Right atrium auricular region (tissue), 2 donors: ENCODE measurements around the gene CERS6. TPM values are rescaled to one million over a fixed set of nuclear protein-coding genes. Genes with fewer than 3 reads are reported as not detected.

Source experiments
- DNase-seq: peaks from one replicate; pipeline ENCODE4 v3.0.0-alpha.2; 2019; ENCODE audit warnings: low spot score
- H3K27ac ChIP-seq, 2 donors: fragments of 200-600 bp; sonication (generic); 1 replicate in 1 of 2; 2 replicates in 1 of 2; pipeline ENCODE4 v1.5.1; 2016 to 2019
- H3K27me3 ChIP-seq, 2 donors: fragments of 200-600 bp; sonication (generic); one replicate each; pipeline versions ENCODE4 v1.5.1 to v1.6.0; 2017 to 2019
- H3K36me3 ChIP-seq: fragments of 200-600 bp; sonication (generic); one replicate; pipeline ENCODE4 v1.5.1; 2016
- H3K4me1 ChIP-seq, 2 donors: fragments of 200-600 bp; sonication (generic); one replicate each; pipeline versions ENCODE4 v1.5.1 to v1.6.0; 2017 to 2019
- H3K4me3 ChIP-seq, 2 donors: fragments of 200-600 bp; sonication (generic); 1 replicate in 1 of 2; 2 replicates in 1 of 2; pipeline ENCODE4 v1.5.1; 2017 to 2019; ENCODE audit warnings: mild to moderate bottlenecking in 1 of 2, moderate library complexity in 1 of 2
- H3K9me3 ChIP-seq, 2 donors: fragments of 200-600 bp; sonication (generic); one replicate each; pipeline ENCODE4 v1.5.1; 2019
- total RNA-seq, 2 donors: library from RNA; depleted of rRNA; stranded (reverse); fragments of >200 nt; gene quantifications; one replicate each; pipeline ENCODE4 v1.1.0, GENCODE V29; 2016
- TF ChIP-seq, protein P1 (sequence below), 2 donors: fragments of 200-600 bp; sonication (generic); IDR thresholded peaks; one replicate each; pipeline ENCODE4 v1.5.1; 2019; ENCODE audit warnings: antibody characterized with exemption in 2 of 2

The CERS6 gene
- total RNA-seq, 2 donors from 2014 or later: 59.4 to 74.5 TPM

DNA sequence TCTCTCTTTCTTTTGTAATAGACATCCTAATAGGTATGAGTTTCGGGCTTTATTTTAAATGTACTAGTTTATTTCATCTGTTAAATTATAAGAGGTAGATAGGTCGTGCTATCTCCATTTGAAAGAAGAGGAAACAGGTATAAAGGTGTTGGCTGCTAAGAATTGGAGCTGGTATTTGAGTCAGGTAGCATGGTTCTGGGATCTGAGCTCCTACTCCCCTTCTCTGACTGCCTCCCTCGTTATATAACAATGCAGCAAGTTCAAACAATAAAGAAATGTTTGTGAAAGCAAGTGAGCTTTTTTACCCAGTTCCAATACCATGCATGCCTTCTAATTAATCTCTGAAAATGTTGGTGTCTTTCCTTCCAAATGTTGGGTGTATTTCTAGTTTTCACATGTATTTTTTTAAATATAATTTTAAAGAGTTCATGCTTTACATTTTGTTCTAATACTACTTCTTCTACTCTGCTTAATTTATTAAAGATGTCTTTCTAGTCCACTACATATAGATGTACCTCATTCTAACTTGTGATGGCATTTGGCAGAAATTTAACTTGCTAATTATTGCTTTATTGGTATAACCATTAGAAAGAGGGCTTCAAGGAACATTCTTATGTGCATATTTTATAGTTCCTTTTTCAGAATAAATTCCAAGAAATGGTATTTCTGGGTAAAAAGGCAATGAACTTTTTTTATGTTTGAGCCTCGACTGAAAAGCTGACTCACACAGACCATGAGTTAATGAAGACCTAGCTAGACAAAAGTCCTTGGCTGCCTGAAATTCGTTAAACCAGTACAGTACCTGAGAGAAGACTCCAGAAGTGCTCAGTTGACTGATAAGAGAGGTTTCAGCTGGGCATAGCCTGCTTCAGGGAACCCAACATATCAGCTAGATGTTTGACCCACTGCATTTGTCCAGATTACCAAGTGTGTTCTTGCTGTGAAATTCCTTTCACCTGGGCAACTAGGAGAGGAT is 133.5 kb downstream of the CERS6 start:
- Histone ChIP-seq H3K27me3 (no peaks in the 10 kb centered on the region), H3K4me3 (no peak overlapping the region), H3K36me3 (no peaks in the 10 kb centered on the region), H3K4me1 (peaks cover 0 to 17% of the 10 kb centered on the region in 2 donors), H3K9me3 (no peaks in the 10 kb centered on the region), H3K27ac (no peak overlapping the region)
- DNase-seq: no peak
- TF ChIP-seq, protein P1, sequence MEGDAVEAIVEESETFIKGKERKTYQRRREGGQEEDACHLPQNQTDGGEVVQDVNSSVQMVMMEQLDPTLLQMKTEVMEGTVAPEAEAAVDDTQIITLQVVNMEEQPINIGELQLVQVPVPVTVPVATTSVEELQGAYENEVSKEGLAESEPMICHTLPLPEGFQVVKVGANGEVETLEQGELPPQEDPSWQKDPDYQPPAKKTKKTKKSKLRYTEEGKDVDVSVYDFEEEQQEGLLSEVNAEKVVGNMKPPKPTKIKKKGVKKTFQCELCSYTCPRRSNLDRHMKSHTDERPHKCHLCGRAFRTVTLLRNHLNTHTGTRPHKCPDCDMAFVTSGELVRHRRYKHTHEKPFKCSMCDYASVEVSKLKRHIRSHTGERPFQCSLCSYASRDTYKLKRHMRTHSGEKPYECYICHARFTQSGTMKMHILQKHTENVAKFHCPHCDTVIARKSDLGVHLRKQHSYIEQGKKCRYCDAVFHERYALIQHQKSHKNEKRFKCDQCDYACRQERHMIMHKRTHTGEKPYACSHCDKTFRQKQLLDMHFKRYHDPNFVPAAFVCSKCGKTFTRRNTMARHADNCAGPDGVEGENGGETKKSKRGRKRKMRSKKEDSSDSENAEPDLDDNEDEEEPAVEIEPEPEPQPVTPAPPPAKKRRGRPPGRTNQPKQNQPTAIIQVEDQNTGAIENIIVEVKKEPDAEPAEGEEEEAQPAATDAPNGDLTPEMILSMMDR (IDR thresholded peaks at IDR 0.05): no peak

DNA sequence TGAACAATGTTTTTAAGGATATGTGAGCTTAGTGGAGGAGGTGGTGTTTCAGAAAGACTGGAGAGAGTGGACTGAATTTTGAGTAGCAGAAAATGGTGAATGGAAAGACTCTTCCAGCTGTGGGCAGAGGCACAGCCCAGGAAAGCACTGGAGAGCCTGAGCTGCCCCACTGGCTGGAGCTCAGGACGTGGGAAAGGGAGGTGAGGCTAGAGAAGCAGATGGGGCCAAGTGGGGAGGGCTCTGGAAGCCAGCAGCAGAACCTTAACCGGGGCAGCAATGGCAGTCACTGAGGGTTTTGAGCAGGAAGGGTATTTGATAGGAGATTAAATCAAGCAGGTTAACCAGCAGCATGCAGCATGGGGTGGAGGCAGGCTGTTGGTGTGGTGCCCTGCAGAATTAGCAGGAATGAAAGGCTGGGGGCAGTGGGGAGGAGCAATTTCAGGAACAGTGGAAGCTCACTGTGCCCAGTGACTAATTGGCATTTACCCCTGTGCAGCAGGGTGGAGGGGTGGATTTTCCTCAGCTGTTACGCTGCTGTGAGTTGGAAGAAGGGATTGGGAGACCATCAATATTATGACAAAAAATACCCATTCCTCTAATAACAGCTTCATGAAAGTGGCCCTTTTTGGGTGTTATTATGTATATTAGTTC is 136.2 kb downstream of the CERS6 start:
- TF ChIP-seq, protein P1 (IDR thresholded peaks at IDR 0.05): no peak
- H3K4me3 ChIP-seq: no peak overlapping the region
- H3K9me3 ChIP-seq: no peaks in the 10 kb centered on the region
- H3K27me3 ChIP-seq: no peaks in the 10 kb centered on the region
- H3K27ac ChIP-seq: no peak overlapping the region
- H3K36me3 ChIP-seq: no peaks in the 10 kb centered on the region
- no peak for DNase-seq
- H3K4me1 ChIP-seq: peaks cover 0 to 15% of the 10 kb centered on the region in 2 donors

DNA sequence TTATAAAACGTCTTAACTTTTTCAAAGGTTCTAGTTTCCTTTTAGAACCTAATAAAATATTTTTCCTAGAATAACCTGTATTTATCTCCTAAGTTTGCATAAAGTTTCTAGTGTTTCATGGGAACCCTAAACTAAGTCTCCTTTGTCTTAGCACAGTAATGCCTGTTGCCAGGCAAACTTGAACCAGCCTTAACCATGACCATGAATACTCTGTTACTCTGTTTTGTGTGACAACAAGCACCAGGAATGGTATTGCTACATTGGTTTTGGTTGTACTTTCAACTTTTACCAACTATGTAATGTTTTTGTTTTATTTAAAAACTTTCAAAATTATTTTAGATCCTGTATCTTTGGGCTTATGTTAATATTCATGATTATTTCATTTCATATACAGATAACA is 137.6 kb downstream of the CERS6 start:
- H3K27me3 ChIP-seq: no peaks in the 10 kb centered on the region
- no peaks in the 10 kb centered on the region for H3K36me3 ChIP-seq
- peaks cover 0 to 17% of the 10 kb centered on the region in 2 donors for H3K4me1 ChIP-seq
- no peak overlapping the region for H3K4me3 ChIP-seq
- no peak overlapping the region for H3K27ac ChIP-seq
- no peaks in the 10 kb centered on the region for H3K9me3 ChIP-seq
- TF ChIP-seq, protein P1 (IDR thresholded peaks at IDR 0.05): no peak
- no peak for DNase-seq

DNA sequence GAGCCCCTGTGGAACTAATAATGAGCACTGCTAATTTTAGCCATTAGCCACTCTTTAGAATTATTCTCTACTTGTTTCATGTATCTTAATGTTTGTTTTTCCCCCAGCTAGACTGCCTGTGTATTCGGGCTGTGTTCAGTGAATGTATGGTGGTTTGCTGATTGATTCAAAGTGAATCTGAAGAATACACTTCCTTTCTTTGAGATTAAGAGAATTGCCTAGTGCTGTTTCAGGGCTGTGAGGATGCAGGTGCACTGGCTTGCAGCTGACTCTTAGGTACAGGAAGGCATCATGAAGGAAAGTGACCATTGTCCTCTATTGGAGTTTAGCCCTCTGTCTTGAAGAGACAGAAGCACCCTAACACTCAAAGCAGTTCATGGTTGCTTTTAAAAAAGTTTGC is 138.7 kb downstream of the CERS6 start:
- Histone ChIP-seq H3K27ac (no peak overlapping the region), H3K27me3 (no peaks in the 10 kb centered on the region), H3K4me1 (peaks cover 0 to 24% of the 10 kb centered on the region in 2 donors), H3K4me3 (no peak overlapping the region), H3K9me3 (no peaks in the 10 kb centered on the region), H3K36me3 (no peaks in the 10 kb centered on the region)
- DNase-seq: no peak
- TF ChIP-seq, protein P1 (IDR thresholded peaks at IDR 0.05): no peak

DNA sequence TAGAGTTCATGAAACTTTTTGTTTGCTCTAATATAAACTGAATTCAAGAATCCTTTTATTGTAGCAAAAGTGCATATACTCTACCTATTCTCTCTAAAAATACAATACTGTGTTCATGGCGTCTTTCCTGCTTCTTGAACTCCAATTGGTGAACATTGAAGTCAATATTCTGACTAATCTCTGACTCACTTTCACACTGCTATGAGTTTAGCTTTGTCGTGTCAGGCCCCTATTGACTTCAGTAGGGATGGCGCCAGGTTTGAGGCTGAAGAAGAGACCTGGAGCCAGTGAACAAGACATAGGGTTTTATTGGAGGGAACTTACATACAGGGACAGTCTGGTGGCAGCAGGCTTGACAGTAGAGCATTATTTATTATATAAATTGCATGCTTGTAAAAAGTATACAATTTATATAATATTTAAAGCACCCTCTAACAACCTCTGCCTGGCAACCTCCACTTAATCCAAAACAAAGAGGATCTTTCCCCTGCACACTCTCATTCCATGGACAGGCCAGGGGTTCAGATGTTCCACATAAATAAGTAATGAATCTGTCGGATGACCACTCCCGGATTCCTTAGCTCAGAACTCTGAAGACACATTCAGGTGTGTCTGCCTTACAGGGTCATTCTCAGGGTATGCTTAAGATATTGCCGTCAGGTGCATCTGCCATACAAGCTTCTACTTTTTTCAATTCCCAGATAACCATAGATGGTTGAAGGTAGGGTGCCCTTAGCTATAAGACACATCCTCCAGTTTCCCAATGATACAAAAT is 141.0 kb downstream of the CERS6 start:
- Histone ChIP-seq H3K27me3 (no peaks in the 10 kb centered on the region), H3K36me3 (no peaks in the 10 kb centered on the region), H3K4me3 (no peak overlapping the region), H3K9me3 (no peaks in the 10 kb centered on the region), H3K27ac (no peak overlapping the region), H3K4me1 (peaks cover 0 to 27% of the 10 kb centered on the region in 2 donors)
- TF ChIP-seq, protein P1 (IDR thresholded peaks at IDR 0.05): no peak
- DNase-seq: no peak
